HCT116 (cell line): ENCODE data around the gene MED27. TPM values are rescaled to one million over a fixed set of nuclear protein-coding genes. Genes with fewer than 3 reads are reported as not detected.

Experiments used
- ATAC-seq: fragments of 200-7000 bp; cut with Tn5 transposase; 2 replicates; pipeline ENCODE4 v1.9.1; 2020; ENCODE audit warnings: mild to moderate bottlenecking, moderate library complexity
- BruUV-seq: library from RNA; stranded (reverse); fragments of 400-500 nt; replicated peaks from 2 replicates; lab custom pipeline; 2021; lab: Mats Ljungman, UMichigan
- CTCF ChIA-PET: fragments of 300-600 bp; sonication (Branson Sonifier 250); formaldehyde crosslinking; loops from one replicate; lab custom pipeline; 2021; ENCODE audit warnings: antibody characterized with exemption; lab: Charles Lee
- POLR2A ChIA-PET: fragments of 300-600, 350-600 bp; sonication (Branson Sonifier 250); formaldehyde crosslinking; loops from one replicate; lab custom pipeline; 2021; ENCODE audit warnings: antibody characterized with exemption; lab: Charles Lee
- RAD21 ChIA-PET, 2 experiments: fragments of 300-600 bp; sonication (Branson Sonifier 250); formaldehyde crosslinking; loops; one replicate each; lab custom pipeline; 2023; ENCODE audit warnings: low total read pairs in 2 of 2; ENCODE audit not compliant: uncharacterized antibody in 2 of 2, unreplicated experiment in 2 of 2, low non-redundant PET in 1 of 2; lab: Charles Lee
- DNase-seq: peaks from one replicate; pipeline ENCODE4 v3.0.0-alpha.2; 2010; ENCODE audit warnings: low read depth, low spot score
- H2AFZ ChIP-seq: fragments of 200-600 bp; shearing (Covaris generic), sonication (generic); 2 replicates; pipeline ENCODE4 v1.6.1; 2017; ENCODE audit warnings: low read depth, mixed run types, mixed read lengths, antibody characterized with exemption, low read length; ENCODE audit not compliant: poor library complexity, severe bottlenecking
- H3K27ac ChIP-seq: 2 replicates; pipeline ENCODE4 v1.5.1; 2012; ENCODE audit warnings: low read depth, low read length
- H3K27me3 ChIP-seq: fragments of 200-600 bp; sonication (generic); 2 replicates; pipeline ENCODE4 v1.6.1; 2016; ENCODE audit warnings: mixed run types, low read length, mixed read lengths; ENCODE audit not compliant: insufficient read depth
- H3K36me3 ChIP-seq, 2 experiments: fragments of 200-500 bp in 1 of 2; fragments of 200-600 bp in 1 of 2; sonication (Bioruptor generic) in 1 of 2; sonication (generic) in 1 of 2; 2 replicates each; pipeline versions ENCODE4 v1.5.1 to v1.6.1; 2014 to 2016; ENCODE audit warnings: low read length in 2 of 2, inconsistent platforms in 1 of 2, mixed read lengths in 1 of 2, mixed run types in 1 of 2; ENCODE audit not compliant: insufficient read depth in 2 of 2, control insufficient read depth in 1 of 2
- H3K4me1 ChIP-seq, 2 experiments: fragments of 200-600 bp in 1 of 2; sonication (generic) in 1 of 2; 2 replicates each; pipeline versions ENCODE4 v1.5.1 to v1.6.1; 2012 to 2017; ENCODE audit warnings: low read length in 2 of 2, inconsistent platforms in 1 of 2, mild to moderate bottlenecking in 1 of 2, mixed read lengths in 1 of 2, mixed run types in 1 of 2, moderate library complexity in 1 of 2; ENCODE audit not compliant: insufficient read depth in 2 of 2, control insufficient read depth in 1 of 2
- H3K4me2 ChIP-seq: fragments of 200-600 bp; sonication (generic); 2 replicates; pipeline ENCODE4 v1.6.1; 2017; ENCODE audit warnings: mixed run types, low read length, mixed read lengths
- H3K4me3 ChIP-seq, 2 experiments: fragments of 200-600 bp in 1 of 2; sonication (generic) in 1 of 2; replicated peaks in 1 of 2; 2 replicates each; pipeline ENCODE4 v1.5.1; 2011 to 2016; ENCODE audit warnings: low read length in 2 of 2, control low read depth in 1 of 2, low read depth in 1 of 2, mild to moderate bottlenecking in 1 of 2, mixed read lengths in 1 of 2, mixed run types in 1 of 2
- H3K79me2 ChIP-seq: fragments of 200-600 bp; sonication (generic); 2 replicates; pipeline ENCODE4 v1.6.1; 2017; ENCODE audit warnings: mild to moderate bottlenecking, mixed run types, low read length, moderate library complexity, mixed read lengths; ENCODE audit not compliant: insufficient read depth
- H3K9ac ChIP-seq: fragments of 200-600 bp; sonication (generic); 2 replicates; pipeline ENCODE4 v1.6.1; 2016; ENCODE audit warnings: low read length, mixed read lengths
- H3K9me2 ChIP-seq: fragments of 200-600 bp; sonication (generic), shearing (Covaris generic); 2 replicates; pipeline ENCODE4 v1.6.1; 2017; ENCODE audit warnings: mixed run types, mild to moderate bottlenecking, moderate library complexity; ENCODE audit not compliant: insufficient read depth
- H3K9me3 ChIP-seq, 2 experiments: fragments of 200-500 bp in 1 of 2; fragments of 200-600 bp in 1 of 2; sonication (Bioruptor generic) in 1 of 2; sonication (generic) in 1 of 2; 2 replicates each; pipeline ENCODE4 v1.6.1; 2014 to 2017; ENCODE audit warnings: low read length in 2 of 2, mixed read lengths in 2 of 2, inconsistent platforms in 1 of 2, low read depth in 1 of 2, mild to moderate bottlenecking in 1 of 2, mixed run types in 1 of 2, moderate library complexity in 1 of 2; ENCODE audit not compliant: control insufficient read depth in 1 of 2, insufficient read depth in 1 of 2
- H4K20me1 ChIP-seq: fragments of 200-600 bp; sonication (generic), shearing (Covaris generic); 2 replicates; pipeline ENCODE4 v1.6.1; 2017; ENCODE audit warnings: mixed run types, mild to moderate bottlenecking, moderate library complexity; ENCODE audit not compliant: insufficient read depth
- EGR1 ChIP-seq: IDR thresholded peaks from 2 replicates; pipeline ENCODE4 v1.6.1; 2012; ENCODE audit warnings: low read depth
- EZH2 ChIP-seq: fragments of 200-600 bp; sonication (generic); IDR thresholded peaks from 2 replicates; pipeline ENCODE4 v1.6.1; 2017; ENCODE audit warnings: antibody characterized with exemption, mixed run types
- JUND ChIP-seq: IDR thresholded peaks from 2 replicates; pipeline ENCODE4 v1.6.1; 2012
- POLR2A ChIP-seq: IDR thresholded peaks from 2 replicates; pipeline ENCODE4 v1.7.0; 2011; ENCODE audit warnings: borderline replicate concordance; ENCODE audit not compliant: insufficient read depth, insufficient read length; ENCODE audit errors: extremely low read depth
- POLR2AphosphoS5 ChIP-seq: IDR thresholded peaks from 2 replicates; pipeline ENCODE4 v1.6.1; 2011; ENCODE audit warnings: mild to moderate bottlenecking, low read depth, low read length, moderate library complexity
- SIN3A ChIP-seq: IDR thresholded peaks from 2 replicates; pipeline ENCODE4 v1.6.1; 2012; ENCODE audit warnings: low read depth
- SRF ChIP-seq: IDR thresholded peaks from 2 replicates; pipeline ENCODE4 v1.6.1; 2012; ENCODE audit warnings: low read depth
- TCF7L2 ChIP-seq: IDR thresholded peaks from 2 replicates; pipeline ENCODE4 v1.7.0; 2011; ENCODE audit warnings: borderline replicate concordance, inconsistent platforms; ENCODE audit not compliant: insufficient read depth, insufficient read length; ENCODE audit errors: extremely low read depth
- ZNF274 ChIP-seq: fragments of 200-500 bp; sonication (Bioruptor generic); IDR thresholded peaks from 2 replicates; pipeline ENCODE4 v1.6.1; 2014; ENCODE audit warnings: mild to moderate bottlenecking, low read depth, low read length, inconsistent platforms
- intact Hi-C: fragments of 100-400 bp; cut with micrococcal nuclease; formaldehyde crosslinking; loops from 2 replicates; pipeline ENCODE4 v1.10.0; 2022
- total RNA-seq: library from RNA; stranded (reverse); gene quantifications from one replicate; pipeline ENCODE4 v1.2.1, GENCODE V29; 2021; ENCODE audit not compliant: unreplicated experiment
- TF ChIP-seq, protein P1 (sequence below): IDR thresholded peaks from 2 replicates; pipeline ENCODE4 v1.6.1; 2012
- TF ChIP-seq, protein P2 (sequence below): IDR thresholded peaks from 2 replicates; pipeline ENCODE4 v1.6.1; 2012
- TF ChIP-seq, protein P3 (sequence below): IDR thresholded peaks from 2 replicates; pipeline ENCODE4 v1.6.1; 2012; ENCODE audit warnings: low read depth

Gene MED27
- total RNA-seq, 1 experiment from 2014 or later = 26.9 TPM

DNA sequence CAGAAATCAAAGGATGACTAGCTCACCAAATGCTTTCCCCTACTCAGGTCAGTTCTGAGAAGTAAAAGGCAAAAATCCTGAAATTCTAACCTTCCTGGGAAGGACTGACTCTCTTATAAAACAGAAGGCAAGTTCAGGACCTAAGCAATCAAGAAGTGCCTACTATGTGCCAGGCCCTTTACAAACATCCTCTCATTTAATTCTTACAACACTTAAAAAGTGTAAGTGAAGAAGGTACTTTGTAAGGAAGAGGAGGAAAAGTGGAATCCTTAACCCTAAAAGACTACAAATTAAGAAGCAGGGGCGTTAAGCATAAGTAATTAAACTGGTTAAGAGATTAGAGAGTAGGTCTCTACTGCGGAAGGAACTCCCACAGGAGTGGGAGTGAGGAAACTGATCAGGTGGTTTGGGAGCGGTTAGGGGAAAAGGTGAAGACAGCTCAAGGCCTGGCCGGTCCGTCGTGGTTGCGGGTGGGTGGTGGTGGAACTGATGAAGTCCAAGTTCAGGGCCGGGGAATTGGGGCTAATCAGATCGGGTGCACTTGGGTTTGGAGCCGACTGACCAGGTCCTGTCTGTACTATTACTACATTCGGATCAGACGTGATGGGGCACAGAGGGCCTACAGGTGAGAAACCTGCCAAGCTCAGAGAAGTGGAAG lies 839 bp downstream of the MED27 start:
- Histone ChIP-seq H4K20me1 (no peaks in the 10 kb centered on the region), H3K36me3 (peaks cover 0 to 2% of the 10 kb centered on the region in 2 experiments; a peak in 2 of 4 replicates), H3K27ac (0 out of 2 replicates have a peak overlapping the region, but pooled peaks have one; percentile 28), H3K79me2 (peaks cover 54% of the 10 kb centered on the region), H3K9me3 (no peaks in the 10 kb centered on the region), H2AFZ (no peak overlapping the region), H3K27me3 (no peaks in the 10 kb centered on the region), H3K4me3 (peak overlapping the region; percentile 93 to 94), H3K9me2 (no peaks in the 10 kb centered on the region), H3K4me2 (peak overlapping the region; percentile 90), H3K4me1 (peaks cover 2 to 26% of the 10 kb centered on the region in 2 experiments; a peak in 2 of 4 replicates), H3K9ac (peak overlapping the region; percentile 76)
- BruUV-seq = no TSS peak
- ATAC-seq (peak; percentile 35), DNase-seq (no peak)
- POLR2A ChIA-PET = no interaction called here
- no peak for TF ChIP-seq TCF7L2
- no peak for TF ChIP-seq SRF
- TF ChIP-seq, protein P1, sequence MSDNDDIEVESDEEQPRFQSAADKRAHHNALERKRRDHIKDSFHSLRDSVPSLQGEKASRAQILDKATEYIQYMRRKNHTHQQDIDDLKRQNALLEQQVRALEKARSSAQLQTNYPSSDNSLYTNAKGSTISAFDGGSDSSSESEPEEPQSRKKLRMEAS = no peak
- no peak for TF ChIP-seq JUND
- TF ChIP-seq, protein P2, sequence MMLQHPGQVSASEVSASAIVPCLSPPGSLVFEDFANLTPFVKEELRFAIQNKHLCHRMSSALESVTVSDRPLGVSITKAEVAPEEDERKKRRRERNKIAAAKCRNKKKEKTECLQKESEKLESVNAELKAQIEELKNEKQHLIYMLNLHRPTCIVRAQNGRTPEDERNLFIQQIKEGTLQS = no peak
- no peak for TF ChIP-seq ZNF274
- no peak for TF ChIP-seq POLR2AphosphoS5
- no peak for TF ChIP-seq SIN3A
- TF ChIP-seq, protein P3, sequence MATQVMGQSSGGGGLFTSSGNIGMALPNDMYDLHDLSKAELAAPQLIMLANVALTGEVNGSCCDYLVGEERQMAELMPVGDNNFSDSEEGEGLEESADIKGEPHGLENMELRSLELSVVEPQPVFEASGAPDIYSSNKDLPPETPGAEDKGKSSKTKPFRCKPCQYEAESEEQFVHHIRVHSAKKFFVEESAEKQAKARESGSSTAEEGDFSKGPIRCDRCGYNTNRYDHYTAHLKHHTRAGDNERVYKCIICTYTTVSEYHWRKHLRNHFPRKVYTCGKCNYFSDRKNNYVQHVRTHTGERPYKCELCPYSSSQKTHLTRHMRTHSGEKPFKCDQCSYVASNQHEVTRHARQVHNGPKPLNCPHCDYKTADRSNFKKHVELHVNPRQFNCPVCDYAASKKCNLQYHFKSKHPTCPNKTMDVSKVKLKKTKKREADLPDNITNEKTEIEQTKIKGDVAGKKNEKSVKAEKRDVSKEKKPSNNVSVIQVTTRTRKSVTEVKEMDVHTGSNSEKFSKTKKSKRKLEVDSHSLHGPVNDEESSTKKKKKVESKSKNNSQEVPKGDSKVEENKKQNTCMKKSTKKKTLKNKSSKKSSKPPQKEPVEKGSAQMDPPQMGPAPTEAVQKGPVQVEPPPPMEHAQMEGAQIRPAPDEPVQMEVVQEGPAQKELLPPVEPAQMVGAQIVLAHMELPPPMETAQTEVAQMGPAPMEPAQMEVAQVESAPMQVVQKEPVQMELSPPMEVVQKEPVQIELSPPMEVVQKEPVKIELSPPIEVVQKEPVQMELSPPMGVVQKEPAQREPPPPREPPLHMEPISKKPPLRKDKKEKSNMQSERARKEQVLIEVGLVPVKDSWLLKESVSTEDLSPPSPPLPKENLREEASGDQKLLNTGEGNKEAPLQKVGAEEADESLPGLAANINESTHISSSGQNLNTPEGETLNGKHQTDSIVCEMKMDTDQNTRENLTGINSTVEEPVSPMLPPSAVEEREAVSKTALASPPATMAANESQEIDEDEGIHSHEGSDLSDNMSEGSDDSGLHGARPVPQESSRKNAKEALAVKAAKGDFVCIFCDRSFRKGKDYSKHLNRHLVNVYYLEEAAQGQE = no peak
- TF ChIP-seq POLR2A = no peak
- TF ChIP-seq EZH2 = no peak
- TF ChIP-seq EGR1 = no peak
- CTCF ChIA-PET = no interaction called here
- RAD21 ChIA-PET = no interaction called here
- intact Hi-C loops = no loop called here
